Measurements from ENCODE around the gene PSMA7.
"Not testable (repeated sequence)": the region's sequence is repeated elsewhere in the genome, so short reads cannot be mapped to it uniquely, and the experiment has no call there.

PSMA7 gene

GRCh38 chr20:62156254-62156556 lies 13.0 kb upstream of the PSMA7 start:
- no peak for DNase-seq (ENCODE audit: low read depth in 1 of 2, low spot score in 1 of 2)

GRCh38 chr20:62155428-62156253 lies 12.4 kb upstream of the PSMA7 start:
- no peak for DNase-seq (ENCODE audit: low read depth in 1 of 2, low spot score in 1 of 2)

- DNase-seq (ENCODE audit: low read depth in 1 of 2, low spot score in 1 of 2) = no peak
Measured at GRCh38 chr20:62151835-62152364, 8.7 kb upstream of the PSMA7 start.

GRCh38 chr20:62151225-62151624 lies 8.0 kb upstream of the PSMA7 start:
- DNase-seq (ENCODE audit: low read depth in 1 of 2, low spot score in 1 of 2) = no peak

GRCh38 chr20:62150310-62150575 lies 7.0 kb upstream of the PSMA7 start:
- no peak for DNase-seq (ENCODE audit: low read depth in 1 of 2, low spot score in 1 of 2)

- no peak for DNase-seq (ENCODE audit: low read depth in 1 of 2, low spot score in 1 of 2)
Measured at GRCh38 chr20:62149532-62150309, 6.5 kb upstream of the PSMA7 start.

- DNase-seq (ENCODE audit: low read depth in 1 of 2, low spot score in 1 of 2) = no peak
Measured at GRCh38 chr20:62148908-62149314, 5.7 kb upstream of the PSMA7 start.

GRCh38 chr20:62148383-62148782 lies 5.2 kb upstream of the PSMA7 start:
- not testable (repeated sequence) for DNase-seq (ENCODE audit: low read depth in 1 of 2, low spot score in 1 of 2)

- no peak for DNase-seq (ENCODE audit: low read depth in 1 of 2, low spot score in 1 of 2)
Measured at GRCh38 chr20:62147528-62147927, 4.3 kb upstream of the PSMA7 start.

- no peak for DNase-seq (ENCODE audit: low read depth in 1 of 2, low spot score in 1 of 2)
Measured at GRCh38 chr20:62147125-62147524, 3.9 kb upstream of the PSMA7 start.

GRCh38 chr20:62146019-62146755 lies 3.0 kb upstream of the PSMA7 start:
- no peak for DNase-seq (ENCODE audit: low read depth in 1 of 2, low spot score in 1 of 2)

GRCh38 chr20:62145688-62146018 lies 2.5 kb upstream of the PSMA7 start:
- no peak for DNase-seq (ENCODE audit: low read depth in 1 of 2, low spot score in 1 of 2)

GRCh38 chr20:62143957-62144825 lies 997 bp upstream of the PSMA7 start:
- peak; percentile 33 to 55 for DNase-seq (ENCODE audit: low read depth in 1 of 2, low spot score in 1 of 2)

- DNase-seq (ENCODE audit: low read depth in 1 of 2, low spot score in 1 of 2) = no peak
Measured at GRCh38 chr20:62142252-62143080, 728 bp downstream of the PSMA7 start.

GRCh38 chr20:62141397-62142251 lies 1.6 kb downstream of the PSMA7 start:
- DNase-seq (ENCODE audit: low read depth in 1 of 2, low spot score in 1 of 2) = no peak

- no peak for DNase-seq (ENCODE audit: low read depth in 1 of 2, low spot score in 1 of 2)
Measured at GRCh38 chr20:62141043-62141396, 2.2 kb downstream of the PSMA7 start.

GRCh38 chr20:62139636-62140035 lies 3.6 kb downstream of the PSMA7 start:
- DNase-seq (ENCODE audit: low read depth in 1 of 2, low spot score in 1 of 2) = no peak

GRCh38 chr20:62138912-62139311 lies 4.3 kb downstream of the PSMA7 start:
- no peak for DNase-seq (ENCODE audit: low read depth in 1 of 2, low spot score in 1 of 2)

- DNase-seq (ENCODE audit: low read depth in 1 of 2, low spot score in 1 of 2) = no peak
Measured at GRCh38 chr20:62138204-62138543, 5.0 kb downstream of the PSMA7 start.
